ENCODE results near the gene BLNK.

- TF ChIP-seq CTCF (IDR thresholded peaks at IDR 0.05; ENCODE audit: insufficient read depth, low read depth, low read length) (no peak), EZH2 (IDR thresholded peaks at IDR 0.05; ENCODE audit: insufficient read depth, low read length) (no peak)
Measured at GRCh38 chr10:96288151-96288621, 16.8 kb upstream of the BLNK start.

Measured in astrocyte (in vitro differentiated cells and primary cell).